MM.1S (cell line): ENCODE data around the gene ETV3.

Experiments used
- DNase-seq: peaks from one replicate; pipeline ENCODE4 v3.0.0-alpha.2; 2015
- H2AFZ ChIP-seq: fragments of 300-600 bp; sonication (generic); 2 replicates; pipeline ENCODE4 v1.6.0; 2016; ENCODE audit warnings: antibody characterized with exemption, low read length
- H3F3A ChIP-seq: fragments of 300-600 bp; sonication (generic); 2 replicates; pipeline ENCODE4 v1.6.1; 2016; ENCODE audit warnings: mild to moderate bottlenecking, antibody characterized with exemption, low read length, moderate library complexity, mixed read lengths; ENCODE audit not compliant: insufficient read depth
- H3K27ac ChIP-seq: fragments of 300-600 bp; sonication (generic); 2 replicates; pipeline ENCODE4 v1.5.1; 2016; ENCODE audit warnings: mild to moderate bottlenecking, low read length
- H3K27me3 ChIP-seq: fragments of 300-600 bp; sonication (generic); replicated peaks from 2 replicates; pipeline ENCODE4 v1.6.0; 2016; ENCODE audit warnings: low read length; ENCODE audit not compliant: insufficient read depth
- H3K36me3 ChIP-seq: fragments of 300-600 bp; sonication (generic); replicated peaks from 2 replicates; pipeline ENCODE4 v1.6.1; 2016; ENCODE audit warnings: mild to moderate bottlenecking, low read length, mixed read lengths; ENCODE audit not compliant: insufficient read depth
- H3K4me1 ChIP-seq: fragments of 300-600 bp; sonication (generic); 2 replicates; pipeline ENCODE4 v1.6.1; 2016; ENCODE audit warnings: low read length, mixed read lengths
- H3K4me2 ChIP-seq: fragments of 300-600 bp; sonication (generic); 2 replicates; pipeline ENCODE4 v1.6.0; 2016; ENCODE audit warnings: low read depth, low read length
- H3K4me3 ChIP-seq: fragments of 300-600 bp; sonication (generic); 2 replicates; pipeline ENCODE4 v1.5.1; 2016; ENCODE audit warnings: low read length, mixed read lengths
- H3K79me2 ChIP-seq: fragments of 300-600 bp; sonication (generic); 2 replicates; pipeline ENCODE4 v1.6.1; 2016; ENCODE audit warnings: mixed run types, low read length, mixed read lengths
- H3K9ac ChIP-seq: fragments of 300-600 bp; sonication (generic); 2 replicates; pipeline ENCODE4 v1.6.1; 2016; ENCODE audit warnings: low read length, mixed read lengths
- H3K9me2 ChIP-seq: fragments of 300-600 bp; sonication (generic); replicated peaks from 2 replicates; pipeline ENCODE4 v1.6.1; 2016; ENCODE audit warnings: mild to moderate bottlenecking, low read length, mixed read lengths; ENCODE audit not compliant: insufficient read depth
- H3K9me3 ChIP-seq: fragments of 300-600 bp; sonication (generic); replicated peaks from 2 replicates; pipeline ENCODE4 v1.6.1; 2016; ENCODE audit warnings: mild to moderate bottlenecking, low read length, mixed read lengths; ENCODE audit not compliant: insufficient read depth
- H4K20me1 ChIP-seq: fragments of 300-600 bp; sonication (generic); 2 replicates; pipeline ENCODE4 v1.6.1; 2016; ENCODE audit warnings: mild to moderate bottlenecking, low read length, moderate library complexity, mixed read lengths; ENCODE audit not compliant: insufficient read depth
- CTCF ChIP-seq: fragments of 300-600 bp; sonication (generic); IDR thresholded peaks from 2 replicates; pipeline ENCODE4 v1.5.1; 2016; ENCODE audit warnings: antibody characterized with exemption, low read length, mixed read lengths
- EZH2 ChIP-seq: fragments of 300-600 bp; sonication (generic); optimal IDR thresholded peaks from 2 replicates; pipeline ENCODE3; 2017; ENCODE audit warnings: low read depth, mild to moderate bottlenecking, antibody characterized with exemption, low read length, mixed read lengths
- EZH2phosphoT487 ChIP-seq: fragments of 300-600 bp; sonication (generic); IDR thresholded peaks from 2 replicates; pipeline ENCODE4 v1.6.1; 2018; ENCODE audit warnings: antibody characterized with exemption, low read length

The ETV3 gene

GRCh38 chr1:157098519-157098918 is 39.7 kb downstream of the ETV3 start:
- Histone ChIP-seq H4K20me1 (no peaks in the 10 kb centered on the region), H3K36me3 (no peaks in the 10 kb centered on the region), H3K9ac (no peak overlapping the region), H2AFZ (no peak overlapping the region), H3K79me2 (no peaks in the 10 kb centered on the region), H3F3A (no peaks in the 10 kb centered on the region), H3K9me3 (no peaks in the 10 kb centered on the region), H3K9me2 (no peaks in the 10 kb centered on the region), H3K4me1 (no peaks in the 10 kb centered on the region), H3K27me3 (no peaks in the 10 kb centered on the region), H3K4me3 (no peak overlapping the region), H3K27ac (no peak overlapping the region), H3K4me2 (no peak overlapping the region)
- no peak for DNase-seq
- TF ChIP-seq EZH2phosphoT487 (no peak), CTCF (no peak), EZH2 (no peak)

GRCh38 chr1:157097692-157098091 is 40.5 kb downstream of the ETV3 start:
- no peak overlapping the region for H3K9ac ChIP-seq
- no peaks in the 10 kb centered on the region for H3K9me3 ChIP-seq
- no peaks in the 10 kb centered on the region for H3F3A ChIP-seq
- DNase-seq, result no peak
- no peak for TF ChIP-seq CTCF
- no peak for TF ChIP-seq EZH2
- TF ChIP-seq EZH2phosphoT487, result no peak
- H2AFZ ChIP-seq, result no peak overlapping the region
- H3K27ac ChIP-seq, result no peak overlapping the region
- H3K79me2 ChIP-seq, result no peaks in the 10 kb centered on the region
- H3K4me1 ChIP-seq, result no peaks in the 10 kb centered on the region
- no peaks in the 10 kb centered on the region for H3K27me3 ChIP-seq
- no peak overlapping the region for H3K4me2 ChIP-seq
- no peaks in the 10 kb centered on the region for H3K9me2 ChIP-seq
- H3K4me3 ChIP-seq, result no peak overlapping the region
- H3K36me3 ChIP-seq, result no peaks in the 10 kb centered on the region
- no peaks in the 10 kb centered on the region for H4K20me1 ChIP-seq

GRCh38 chr1:157096881-157097280 is 41.3 kb downstream of the ETV3 start:
- no peaks in the 10 kb centered on the region for H3K4me1 ChIP-seq
- H3K4me3 ChIP-seq, result no peak overlapping the region
- no peak for TF ChIP-seq EZH2phosphoT487
- no peak for TF ChIP-seq CTCF
- no peak for TF ChIP-seq EZH2
- H3K79me2 ChIP-seq, result no peaks in the 10 kb centered on the region
- H3K4me2 ChIP-seq, result no peak overlapping the region
- H2AFZ ChIP-seq, result no peak overlapping the region
- no peak overlapping the region for H3K27ac ChIP-seq
- H3K9ac ChIP-seq, result no peak overlapping the region
- H3F3A ChIP-seq, result no peaks in the 10 kb centered on the region
- no peaks in the 10 kb centered on the region for H3K9me2 ChIP-seq
- no peaks in the 10 kb centered on the region for H4K20me1 ChIP-seq
- no peaks in the 10 kb centered on the region for H3K27me3 ChIP-seq
- H3K36me3 ChIP-seq, result no peaks in the 10 kb centered on the region
- no peaks in the 10 kb centered on the region for H3K9me3 ChIP-seq
- no peak for DNase-seq
